Activated CD8-positive, alpha-beta memory T cell treated with anti-CD3 and anti-CD28 coated beads for 48 hours (primary cell): ENCODE results near the gene CCDC13.
A peak's percentile ranks its signal among the peaks of the same experiment; 100 is the strongest.
"Not testable (repeated sequence)": the region's sequence is repeated elsewhere in the genome, so short reads cannot be mapped to it uniquely, and the experiment has no call there.

Experiments used
- DNase-seq, 3 experiments: peaks; one replicate each; pipeline ENCODE4 v3.0.0-alpha.2; 2020; ENCODE audit warnings: low read depth in 2 of 3, low spot score in 2 of 3

CCDC13 gene, protein sequence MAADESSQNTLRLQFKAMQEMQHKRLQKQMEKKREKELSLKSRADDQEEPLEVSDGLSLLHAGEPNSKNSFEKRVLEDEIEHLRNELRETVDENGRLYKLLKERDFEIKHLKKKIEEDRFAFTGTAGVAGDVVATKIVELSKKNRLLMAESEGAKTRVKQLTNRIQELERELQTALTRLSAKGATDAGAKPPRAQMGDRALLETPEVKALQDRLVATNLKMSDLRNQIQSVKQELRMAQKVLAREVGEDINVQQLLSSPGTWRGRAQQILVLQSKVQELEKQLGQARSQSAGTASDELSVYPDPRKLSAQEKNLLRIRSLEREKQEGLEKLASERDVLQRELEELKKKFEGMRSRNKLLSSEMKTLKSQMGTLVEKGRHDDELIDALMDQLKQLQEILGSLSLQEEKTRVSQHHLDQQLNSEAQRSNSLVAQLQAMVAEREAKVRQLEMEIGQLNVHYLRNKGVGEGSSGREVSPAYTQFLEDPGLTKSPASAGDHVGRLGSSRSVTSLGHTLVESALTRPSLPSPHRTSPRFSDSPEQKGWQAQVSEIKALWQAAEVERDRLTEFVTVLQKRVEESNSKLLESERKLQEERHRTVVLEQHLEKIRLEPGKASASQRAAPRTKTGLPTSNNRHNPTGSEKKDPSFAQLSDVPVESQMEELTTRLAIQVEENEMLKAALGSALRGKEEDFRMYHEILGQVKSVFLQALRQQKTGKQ

DNA sequence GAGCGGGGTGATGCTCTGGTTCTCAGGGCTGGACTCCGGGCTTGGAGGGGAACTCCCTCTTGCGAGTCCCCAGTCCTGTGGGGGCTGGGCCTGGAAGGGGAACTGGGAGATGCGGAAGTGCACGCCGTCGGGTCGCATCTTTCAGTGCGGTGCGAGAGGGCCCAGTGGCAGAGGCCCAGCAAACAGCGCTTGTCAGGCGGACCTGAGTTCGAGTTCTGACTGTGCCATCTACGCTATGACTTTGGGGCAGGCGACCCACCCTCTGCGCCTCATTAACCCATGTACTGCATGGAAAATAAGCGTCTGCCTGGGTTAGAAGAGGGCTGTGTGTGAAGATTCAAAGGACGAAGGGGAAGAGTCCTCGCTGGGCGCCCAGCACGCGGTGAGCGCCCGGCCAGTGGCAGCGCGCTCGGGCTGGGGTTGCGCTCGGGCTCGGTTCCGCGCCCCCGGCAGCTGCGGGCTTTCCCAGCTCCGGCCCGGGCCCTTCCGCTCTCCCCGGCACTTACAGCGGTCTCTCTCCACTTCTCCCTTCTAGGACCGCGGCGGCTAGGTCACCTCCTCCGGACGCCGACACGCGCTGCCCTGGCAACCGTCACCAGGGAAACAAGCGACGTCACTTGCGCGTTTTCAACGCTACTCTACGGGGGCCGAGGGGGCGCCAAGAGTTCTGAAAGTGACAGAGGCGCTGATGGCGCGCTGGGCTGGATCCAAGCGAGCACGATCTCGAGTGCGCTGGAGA lies at the start of gene CCDC13:
Gene CCDC13 (minus strand): TSS at position 584 of the 739 bp plus-strand sequence. CDS start 14,908 bp downstream, outside the sequence.
- peak; percentile 81 to 94 (median 86) for DNase-seq

GRCh38 chr3:42822828-42823227 lies 49.8 kb upstream of the CCDC13 start:
- DNase-seq: no peak

DNA sequence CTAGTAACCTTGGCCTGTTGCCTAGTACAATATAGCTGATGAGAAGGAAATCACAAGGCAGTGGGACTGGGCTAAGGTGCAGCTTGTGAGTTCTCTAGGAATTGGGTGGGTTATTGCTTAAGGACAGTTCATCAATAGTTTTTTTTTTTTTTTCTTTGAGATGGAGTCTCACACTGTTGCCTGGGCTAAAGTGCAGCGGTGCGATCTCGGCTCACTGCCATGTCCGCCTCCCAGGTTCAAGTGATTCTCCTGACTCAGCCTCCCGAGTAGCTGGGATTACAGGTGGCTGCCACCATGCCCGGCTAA lies 47.6 kb upstream of the CCDC13 start:
- no peak for DNase-seq

- DNase-seq: no peak
Measured at GRCh38 chr3:42819351-42819965, 46.4 kb upstream of the CCDC13 start.

DNA sequence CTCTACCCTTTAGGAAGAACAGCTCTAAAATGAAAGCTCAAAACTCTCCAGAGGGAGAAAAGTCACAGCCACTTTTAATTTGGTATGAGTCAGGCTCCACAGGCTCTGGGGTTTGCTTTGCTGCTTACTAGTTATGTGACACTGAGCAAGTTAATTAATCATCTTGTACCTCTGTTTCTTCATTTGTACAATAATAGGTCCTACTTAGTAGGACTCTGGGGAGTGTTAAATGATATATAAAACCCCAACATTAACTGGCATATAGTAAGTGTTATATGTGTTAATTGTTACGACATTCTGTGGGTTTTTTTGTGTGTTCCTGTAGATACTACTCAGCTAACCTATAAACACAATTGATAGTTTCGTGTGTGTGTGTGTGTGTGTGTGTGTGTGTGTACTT lies 42.8 kb upstream of the CCDC13 start:
- no peak for DNase-seq

GRCh38 chr3:42814914-42815507 lies 42.0 kb upstream of the CCDC13 start:
- DNase-seq: no peak

- no peak for DNase-seq
Measured at GRCh38 chr3:42814246-42814645, 41.2 kb upstream of the CCDC13 start.

- not testable (repeated sequence) for DNase-seq
Measured at GRCh38 chr3:42811118-42811883, 38.2 kb upstream of the CCDC13 start.

GRCh38 chr3:42810706-42811105 lies 37.7 kb upstream of the CCDC13 start:
- DNase-seq: not testable (repeated sequence)

GRCh38 chr3:42809202-42809601 lies 36.1 kb upstream of the CCDC13 start, which contains the start of gene ACKR2:
Gene ACKR2, plus strand, starts transcription at chr3:42809445. Its CDS starts 55,058 bp downstream, at chr3:42864503.
- DNase-seq: no peak

GRCh38 chr3:42807929-42808328 lies 34.9 kb upstream of the CCDC13 start:
- DNase-seq: no peak

- no peak for DNase-seq
Measured at GRCh38 chr3:42805141-42805821, 32.2 kb upstream of the CCDC13 start.

DNA sequence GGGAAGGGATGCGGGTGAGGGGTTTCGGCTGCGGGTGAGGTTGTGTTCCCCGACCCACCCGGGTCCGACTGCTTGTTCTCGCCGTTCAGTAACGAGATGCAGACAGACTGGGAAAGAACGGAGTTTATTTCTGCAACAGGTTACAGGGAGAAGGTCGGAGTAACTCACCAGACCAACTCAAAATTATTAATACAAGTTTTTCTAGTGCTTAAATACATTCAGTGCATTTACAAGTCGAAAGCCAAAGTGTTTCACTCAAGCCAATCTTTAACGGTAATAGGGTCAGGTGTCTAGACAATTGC lies 31.7 kb upstream of the CCDC13 start:
- DNase-seq: no peak

GRCh38 chr3:42804106-42804830 lies 31.2 kb upstream of the CCDC13 start, which contains the start of gene HIGD1A:
Gene HIGD1A, minus strand, starts transcription at chr3:42804490. Its CDS starts 10,237 bp downstream, at chr3:42794253.
- peak; percentile 76 to 85 (median 83) for DNase-seq

GRCh38 chr3:42803414-42804105 lies 30.5 kb upstream of the CCDC13 start:
- peak in 1 of 3 experiments; percentile 8 for DNase-seq

- no peak for DNase-seq
Measured at GRCh38 chr3:42802876-42803413, 29.9 kb upstream of the CCDC13 start.

GRCh38 chr3:42801784-42802183 lies 28.7 kb upstream of the CCDC13 start:
- DNase-seq: no peak

DNA sequence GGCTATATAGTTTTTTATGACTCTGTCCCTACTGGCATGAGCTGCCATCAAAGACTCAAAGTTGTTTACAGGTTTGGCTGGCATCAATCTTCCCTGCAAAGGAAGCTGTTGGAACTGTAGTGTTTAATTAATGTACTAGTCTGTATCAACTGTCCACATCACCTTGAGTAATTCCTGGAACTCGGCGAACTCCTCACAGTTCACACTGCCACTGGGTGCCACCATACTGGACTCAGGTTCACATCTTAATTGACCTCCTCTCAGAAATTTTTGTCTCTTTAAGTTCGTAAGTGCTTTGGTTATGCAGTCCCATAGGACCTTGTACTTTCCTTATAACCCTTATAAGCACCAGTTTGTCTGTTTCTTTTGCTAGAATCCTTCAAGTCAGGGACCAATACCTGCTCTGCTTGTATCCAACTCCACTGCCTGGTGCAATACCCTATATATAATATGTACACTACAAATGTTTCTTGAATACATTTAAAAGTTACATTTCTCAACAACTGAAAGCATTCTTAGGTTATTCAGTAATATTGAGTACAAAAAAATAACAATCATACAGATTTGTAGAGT lies 28.1 kb upstream of the CCDC13 start:
- no peak for DNase-seq
